ENCODE results near the gene NTRK3. TPM values are rescaled to one million over a fixed set of nuclear protein-coding genes. Genes with fewer than 3 reads are reported as not detected.

NTRK3 gene
- total RNA-seq, 1 experiment from 2014 or later = not detected

DNA sequence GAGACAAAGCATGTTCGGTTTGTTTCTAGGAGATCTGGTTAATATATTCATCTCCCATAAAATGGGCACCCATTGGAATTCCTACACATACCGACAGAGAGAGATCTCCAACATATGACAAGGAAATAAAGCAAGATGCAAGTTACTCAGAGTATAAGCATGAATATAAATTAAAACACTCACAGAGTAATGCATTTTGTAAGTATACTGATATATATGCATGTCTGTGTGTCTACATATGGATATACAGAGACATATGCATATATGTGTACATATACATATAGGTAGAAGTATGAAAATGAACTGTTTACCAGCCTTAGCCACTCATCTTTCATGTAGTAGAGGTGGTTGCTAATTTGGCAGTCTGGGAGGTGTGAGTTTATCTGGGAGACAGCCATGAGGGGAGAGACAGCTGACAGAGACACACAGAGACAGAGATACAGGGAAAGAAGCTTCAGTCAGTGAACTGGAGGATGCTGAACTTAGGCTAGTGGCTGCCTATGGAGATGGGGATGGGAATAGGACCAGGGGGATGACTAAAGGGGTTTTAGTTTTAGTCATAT lies 134.5 kb downstream of the NTRK3 start:
- intact Hi-C loops (cut with micrococcal nuclease; ENCODE audit: unreplicated experiment) = no loop called here

DNA sequence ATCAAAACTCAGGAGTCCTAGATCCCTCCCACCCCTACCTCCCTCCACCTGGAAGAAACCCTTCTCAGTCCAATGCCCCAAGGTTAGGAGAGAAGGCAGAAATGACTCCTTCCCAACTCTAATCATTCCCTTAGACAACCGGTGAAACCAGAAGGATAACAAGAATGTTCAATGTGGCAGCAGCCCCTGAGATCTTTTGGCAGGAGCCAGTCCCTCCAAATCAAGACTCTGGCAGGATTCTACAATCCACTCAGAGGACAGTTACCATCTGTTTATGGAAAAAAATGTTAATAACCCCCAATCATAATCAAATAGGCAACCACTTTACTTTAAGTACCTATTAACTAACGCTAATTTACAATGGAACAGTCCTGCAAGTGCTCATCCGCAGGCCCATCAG lies 136.5 kb downstream of the NTRK3 start:
- no TSS peak for BruUV-seq (replicated peaks)
- Histone ChIP-seq H3K27me3 (replicated peaks; ENCODE audit: control insufficient read depth, insufficient read depth, low read length) (no peaks in the 10 kb centered on the region; the same call in 1 of the 2 replicates), H3K4me3 (ENCODE audit: low read depth, low read length) (no peak overlapping the region), H3K9me3 (no peaks in the 10 kb centered on the region), H3K4me1 (no peaks in the 10 kb centered on the region), H3K36me3 (ENCODE audit: control insufficient read depth, insufficient read depth, low read length) (no peaks in the 10 kb centered on the region)
- Mint-ChIP-seq H3K4me3 (ENCODE audit: unreplicated experiment) (no peak overlapping the region), H3K36me3 (ENCODE audit: insufficient read depth, unreplicated experiment) (no peaks in the 10 kb centered on the region), H3K27ac (ENCODE audit: unreplicated experiment) (no peak overlapping the region), H3K9me3 (ENCODE audit: unreplicated experiment) (no peaks in the 10 kb centered on the region), H3K4me1 (ENCODE audit: low read depth, unreplicated experiment) (no peaks in the 10 kb centered on the region), H3K27me3 (ENCODE audit: insufficient read depth, unreplicated experiment) (peaks cover 22% of the 10 kb centered on the region)
- no peak for DNase-seq
- POLR2A ChIA-PET = no interaction called here
- TF ChIP-seq, protein P1, sequence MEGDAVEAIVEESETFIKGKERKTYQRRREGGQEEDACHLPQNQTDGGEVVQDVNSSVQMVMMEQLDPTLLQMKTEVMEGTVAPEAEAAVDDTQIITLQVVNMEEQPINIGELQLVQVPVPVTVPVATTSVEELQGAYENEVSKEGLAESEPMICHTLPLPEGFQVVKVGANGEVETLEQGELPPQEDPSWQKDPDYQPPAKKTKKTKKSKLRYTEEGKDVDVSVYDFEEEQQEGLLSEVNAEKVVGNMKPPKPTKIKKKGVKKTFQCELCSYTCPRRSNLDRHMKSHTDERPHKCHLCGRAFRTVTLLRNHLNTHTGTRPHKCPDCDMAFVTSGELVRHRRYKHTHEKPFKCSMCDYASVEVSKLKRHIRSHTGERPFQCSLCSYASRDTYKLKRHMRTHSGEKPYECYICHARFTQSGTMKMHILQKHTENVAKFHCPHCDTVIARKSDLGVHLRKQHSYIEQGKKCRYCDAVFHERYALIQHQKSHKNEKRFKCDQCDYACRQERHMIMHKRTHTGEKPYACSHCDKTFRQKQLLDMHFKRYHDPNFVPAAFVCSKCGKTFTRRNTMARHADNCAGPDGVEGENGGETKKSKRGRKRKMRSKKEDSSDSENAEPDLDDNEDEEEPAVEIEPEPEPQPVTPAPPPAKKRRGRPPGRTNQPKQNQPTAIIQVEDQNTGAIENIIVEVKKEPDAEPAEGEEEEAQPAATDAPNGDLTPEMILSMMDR (IDR thresholded peaks at IDR 0.05; ENCODE audit: insufficient read depth in 1 of 2, low read depth in 1 of 2, low read length in 1 of 2, severe bottlenecking in 1 of 2, unreplicated experiment in 1 of 2) = no peak
- CTCF ChIA-PET = interaction anchor here (0.6 kb wide), 1 partner anchor 564 kb away, joined by 6 read pairs; no protein-coding TSS in a partner anchor
- intact Hi-C loops (cut with micrococcal nuclease; ENCODE audit: unreplicated experiment) = no loop called here

More for the DNA sequence above, 134.5 kb downstream of the NTRK3 start:
- H3K27ac Mint-ChIP-seq (ENCODE audit: unreplicated experiment) = no peak overlapping the region
- ChIA-PET POLR2A (no interaction called here), CTCF (no interaction called here)
- no peaks in the 10 kb centered on the region; the same call in 1 of the 2 replicates for H3K27me3 ChIP-seq (replicated peaks; ENCODE audit: control insufficient read depth, insufficient read depth, low read length)
- H3K9me3 Mint-ChIP-seq (ENCODE audit: unreplicated experiment) = no peaks in the 10 kb centered on the region
- DNase-seq = no peak
- H3K36me3 Mint-ChIP-seq (ENCODE audit: insufficient read depth, unreplicated experiment) = no peaks in the 10 kb centered on the region
- no peaks in the 10 kb centered on the region for H3K4me1 Mint-ChIP-seq (ENCODE audit: low read depth, unreplicated experiment)
- H3K4me3 Mint-ChIP-seq (ENCODE audit: unreplicated experiment) = no peak overlapping the region
- no peaks in the 10 kb centered on the region for H3K9me3 ChIP-seq
- TF ChIP-seq, protein P1 (IDR thresholded peaks at IDR 0.05; ENCODE audit: insufficient read depth in 1 of 2, low read depth in 1 of 2, low read length in 1 of 2, severe bottlenecking in 1 of 2, unreplicated experiment in 1 of 2) = no peak
- no TSS peak for BruUV-seq (replicated peaks)
- no peaks in the 10 kb centered on the region for H3K36me3 ChIP-seq (ENCODE audit: control insufficient read depth, insufficient read depth, low read length)
- no peak overlapping the region for H3K4me3 ChIP-seq (ENCODE audit: low read depth, low read length)
- peaks cover 23% of the 10 kb centered on the region for H3K27me3 Mint-ChIP-seq (ENCODE audit: insufficient read depth, unreplicated experiment)
- no peaks in the 10 kb centered on the region for H3K4me1 ChIP-seq

DNA sequence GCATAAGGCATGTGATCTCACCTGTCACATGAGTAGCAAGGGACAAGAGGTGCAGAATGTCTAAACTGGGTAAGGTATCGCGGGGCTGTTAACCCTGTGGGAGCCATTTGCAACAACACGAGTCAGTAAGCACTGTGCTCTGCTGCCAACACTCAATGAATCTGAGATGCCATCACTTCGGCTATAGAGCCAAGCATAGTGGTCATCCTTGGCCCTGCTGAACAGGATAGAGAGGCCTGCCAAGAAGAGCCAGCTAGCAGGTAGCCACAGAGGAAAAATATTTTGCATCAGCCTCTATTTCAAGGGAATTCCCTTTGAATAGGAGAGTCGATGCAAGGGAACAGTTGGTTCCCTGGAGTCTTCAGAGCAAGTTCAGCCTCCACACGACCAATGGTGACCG lies 137.8 kb downstream of the NTRK3 start:
- Mint-ChIP-seq H3K4me1 (ENCODE audit: low read depth, unreplicated experiment) (no peaks in the 10 kb centered on the region), H3K27me3 (ENCODE audit: insufficient read depth, unreplicated experiment) (peaks cover 22% of the 10 kb centered on the region), H3K9me3 (ENCODE audit: unreplicated experiment) (no peaks in the 10 kb centered on the region), H3K36me3 (ENCODE audit: insufficient read depth, unreplicated experiment) (no peaks in the 10 kb centered on the region), H3K4me3 (ENCODE audit: unreplicated experiment) (no peak overlapping the region), H3K27ac (ENCODE audit: unreplicated experiment) (no peak overlapping the region)
- BruUV-seq (replicated peaks) = no TSS peak
- POLR2A ChIA-PET = no interaction called here
- Histone ChIP-seq H3K27me3 (replicated peaks; ENCODE audit: control insufficient read depth, insufficient read depth, low read length) (no peaks in the 10 kb centered on the region; the same call in 1 of the 2 replicates), H3K4me1 (no peaks in the 10 kb centered on the region), H3K4me3 (ENCODE audit: low read depth, low read length) (no peak overlapping the region), H3K36me3 (ENCODE audit: control insufficient read depth, insufficient read depth, low read length) (no peaks in the 10 kb centered on the region), H3K9me3 (no peaks in the 10 kb centered on the region)
- TF ChIP-seq, protein P1 (IDR thresholded peaks at IDR 0.05; ENCODE audit: insufficient read depth in 1 of 2, low read depth in 1 of 2, low read length in 1 of 2, severe bottlenecking in 1 of 2, unreplicated experiment in 1 of 2) = no peak
- intact Hi-C loops (cut with micrococcal nuclease; ENCODE audit: unreplicated experiment) = no loop called here
- CTCF ChIA-PET = no interaction called here
- no peak for DNase-seq

Data from Caco-2 (cell line).